Measurements from ENCODE around the gene PSENEN.

The PSENEN gene

GRCh38 chr19:35757749-35758608 is 12.5 kb downstream of the PSENEN start, which contains the start of gene PROSER3:
TSS of gene PROSER3 (plus strand) at chr19:35758176. CDS start at chr19:35758216, 40 bp downstream.
- in situ Hi-C loops (cut with HindIII; ENCODE audit: low sequenced_read_pairs) = no loop called here
- peak within 1 kb of the TSS; percentile 94 for H3K4me3 ChIP-seq (ENCODE audit: low read depth, low read length)
- TF ChIP-seq, protein P1, sequence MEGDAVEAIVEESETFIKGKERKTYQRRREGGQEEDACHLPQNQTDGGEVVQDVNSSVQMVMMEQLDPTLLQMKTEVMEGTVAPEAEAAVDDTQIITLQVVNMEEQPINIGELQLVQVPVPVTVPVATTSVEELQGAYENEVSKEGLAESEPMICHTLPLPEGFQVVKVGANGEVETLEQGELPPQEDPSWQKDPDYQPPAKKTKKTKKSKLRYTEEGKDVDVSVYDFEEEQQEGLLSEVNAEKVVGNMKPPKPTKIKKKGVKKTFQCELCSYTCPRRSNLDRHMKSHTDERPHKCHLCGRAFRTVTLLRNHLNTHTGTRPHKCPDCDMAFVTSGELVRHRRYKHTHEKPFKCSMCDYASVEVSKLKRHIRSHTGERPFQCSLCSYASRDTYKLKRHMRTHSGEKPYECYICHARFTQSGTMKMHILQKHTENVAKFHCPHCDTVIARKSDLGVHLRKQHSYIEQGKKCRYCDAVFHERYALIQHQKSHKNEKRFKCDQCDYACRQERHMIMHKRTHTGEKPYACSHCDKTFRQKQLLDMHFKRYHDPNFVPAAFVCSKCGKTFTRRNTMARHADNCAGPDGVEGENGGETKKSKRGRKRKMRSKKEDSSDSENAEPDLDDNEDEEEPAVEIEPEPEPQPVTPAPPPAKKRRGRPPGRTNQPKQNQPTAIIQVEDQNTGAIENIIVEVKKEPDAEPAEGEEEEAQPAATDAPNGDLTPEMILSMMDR (IDR thresholded peaks at IDR 0.05; ENCODE audit: low read depth, low read length, missing control alignments) = no peak
- DNase-seq (ENCODE audit: low read depth) = peak; percentile 99

GRCh38 chr19:35759697-35760096 is 14.2 kb downstream of the PSENEN start:
- H3K4me3 ChIP-seq (ENCODE audit: low read depth, low read length) = no peak overlapping the region
- no peak for DNase-seq (ENCODE audit: low read depth)
- TF ChIP-seq, protein P1 (IDR thresholded peaks at IDR 0.05; ENCODE audit: low read depth, low read length, missing control alignments) = no peak
- in situ Hi-C loops (cut with HindIII; ENCODE audit: low sequenced_read_pairs) = no loop called here

- no peak overlapping the region for H3K4me3 ChIP-seq (ENCODE audit: low read depth, low read length)
- DNase-seq (ENCODE audit: low read depth) = no peak
- in situ Hi-C loops (cut with HindIII; ENCODE audit: low sequenced_read_pairs) = no loop called here
- TF ChIP-seq, protein P1 (IDR thresholded peaks at IDR 0.05; ENCODE audit: low read depth, low read length, missing control alignments) = no peak
These were observed 15.4 kb downstream of the PSENEN start for GRCh38 chr19:35760711-35761349.

DNA sequence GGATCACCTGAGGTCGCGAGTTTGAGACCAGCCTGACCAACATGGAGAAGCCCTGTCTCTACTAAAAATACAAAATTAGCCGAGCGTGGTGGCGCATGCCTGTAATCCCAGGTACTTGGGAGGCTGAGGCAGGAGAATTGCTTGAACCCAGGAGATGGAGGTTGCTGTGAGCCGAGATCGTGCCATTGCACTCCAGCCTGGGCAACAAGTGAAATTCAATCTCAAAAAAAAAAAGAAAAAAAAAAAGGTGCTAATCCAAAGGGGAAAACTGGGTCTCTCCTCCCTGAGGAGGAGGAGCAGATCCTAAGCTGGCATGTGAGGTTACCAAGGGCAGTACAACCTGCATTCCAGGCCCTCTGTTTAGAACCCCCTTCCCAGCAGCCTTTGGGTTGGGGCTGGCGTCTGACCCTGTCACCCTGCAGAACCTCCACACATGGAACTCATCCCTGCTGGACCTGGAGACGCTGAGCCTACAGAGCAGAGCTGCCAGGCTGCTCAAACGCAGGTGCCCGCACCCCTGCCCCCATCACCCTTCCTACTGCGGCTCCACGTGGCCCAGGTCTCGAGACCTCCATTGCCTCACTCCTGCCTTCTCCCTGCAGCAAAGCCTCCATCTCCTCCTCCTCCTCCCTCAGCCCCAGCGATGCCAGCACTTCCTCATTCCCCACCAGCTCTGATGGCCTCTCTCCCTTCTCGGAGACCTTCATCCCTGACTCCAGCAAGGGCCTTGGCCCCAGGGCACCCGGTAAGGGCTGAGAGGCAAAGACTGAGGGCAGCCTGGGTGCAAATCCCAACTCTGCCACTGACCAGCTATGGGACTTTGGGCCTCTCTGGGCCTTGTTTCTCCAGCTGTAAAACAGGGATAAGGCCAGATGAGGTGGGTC is 19.2 kb downstream of the PSENEN start:
- in situ Hi-C loops (cut with HindIII; ENCODE audit: low sequenced_read_pairs) = no loop called here
- TF ChIP-seq, protein P1 (IDR thresholded peaks at IDR 0.05; ENCODE audit: low read depth, low read length, missing control alignments) = no peak
- H3K4me3 ChIP-seq (ENCODE audit: low read depth, low read length) = no peak overlapping the region
- no peak for DNase-seq (ENCODE audit: low read depth)

- TF ChIP-seq, protein P1 (IDR thresholded peaks at IDR 0.05; ENCODE audit: low read depth, low read length, missing control alignments) = no peak
- DNase-seq (ENCODE audit: low read depth) = no peak
- in situ Hi-C loops (cut with HindIII; ENCODE audit: low sequenced_read_pairs) = no loop called here
- H3K4me3 ChIP-seq (ENCODE audit: low read depth, low read length) = no peak overlapping the region
These were observed 21.2 kb downstream of the PSENEN start for GRCh38 chr19:35766571-35767104.

Measured in astrocyte of the cerebellum (primary cell).